Fibroblast of the aortic adventitia (primary cell): ENCODE measurements around the gene ZNF521. TPM values are rescaled to one million over a fixed set of nuclear protein-coding genes. Genes with fewer than 3 reads are reported as not detected.

Source experiments
- DNase-seq: peaks from one replicate; pipeline ENCODE4 v3.0.0-alpha.2; 2010; ENCODE audit warnings: low read depth
- H3K4me3 ChIP-seq: 2 replicates; pipeline ENCODE4 v1.5.1; 2011; ENCODE audit warnings: low read depth, mild to moderate bottlenecking, control low read depth, low read length, moderate library complexity
- total RNA-seq: library from RNA; depleted of rRNA; stranded (reverse); fragments of >200 nt; gene quantifications from 2 replicates; pipeline ENCODE4 v1.2.3, GENCODE V29; 2012; ENCODE audit warnings: low replicate concordance
- TF ChIP-seq, protein P1 (sequence below): IDR thresholded peaks from 2 replicates; pipeline ENCODE4 v1.5.1; 2011; ENCODE audit warnings: mild to moderate bottlenecking, low read length, control low read depth, inconsistent platforms; ENCODE audit not compliant: insufficient read depth

The ZNF521 gene
- total RNA-seq, 1 donor = 35.7 TPM

DNA sequence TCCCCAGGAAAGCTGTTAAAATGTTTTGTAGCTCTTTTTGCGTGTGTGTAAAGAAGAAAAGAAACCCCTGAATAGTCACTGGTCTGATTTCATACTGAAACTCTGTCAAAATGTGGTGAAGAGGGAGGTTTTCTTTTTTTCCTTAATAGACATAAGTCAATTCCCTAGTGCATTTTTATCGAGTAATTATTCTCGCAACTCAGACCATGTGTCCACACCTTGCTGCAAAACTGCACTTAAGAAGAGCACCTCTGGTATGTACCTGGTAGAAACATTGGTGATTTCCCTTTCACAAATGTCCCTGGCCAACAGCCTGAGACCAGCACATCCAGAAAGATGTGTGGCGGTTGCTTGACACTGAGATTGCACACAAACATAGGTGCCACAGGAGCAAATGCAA is 159.9 kb downstream of the ZNF521 start:
- no peak for DNase-seq
- TF ChIP-seq, protein P1, sequence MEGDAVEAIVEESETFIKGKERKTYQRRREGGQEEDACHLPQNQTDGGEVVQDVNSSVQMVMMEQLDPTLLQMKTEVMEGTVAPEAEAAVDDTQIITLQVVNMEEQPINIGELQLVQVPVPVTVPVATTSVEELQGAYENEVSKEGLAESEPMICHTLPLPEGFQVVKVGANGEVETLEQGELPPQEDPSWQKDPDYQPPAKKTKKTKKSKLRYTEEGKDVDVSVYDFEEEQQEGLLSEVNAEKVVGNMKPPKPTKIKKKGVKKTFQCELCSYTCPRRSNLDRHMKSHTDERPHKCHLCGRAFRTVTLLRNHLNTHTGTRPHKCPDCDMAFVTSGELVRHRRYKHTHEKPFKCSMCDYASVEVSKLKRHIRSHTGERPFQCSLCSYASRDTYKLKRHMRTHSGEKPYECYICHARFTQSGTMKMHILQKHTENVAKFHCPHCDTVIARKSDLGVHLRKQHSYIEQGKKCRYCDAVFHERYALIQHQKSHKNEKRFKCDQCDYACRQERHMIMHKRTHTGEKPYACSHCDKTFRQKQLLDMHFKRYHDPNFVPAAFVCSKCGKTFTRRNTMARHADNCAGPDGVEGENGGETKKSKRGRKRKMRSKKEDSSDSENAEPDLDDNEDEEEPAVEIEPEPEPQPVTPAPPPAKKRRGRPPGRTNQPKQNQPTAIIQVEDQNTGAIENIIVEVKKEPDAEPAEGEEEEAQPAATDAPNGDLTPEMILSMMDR = no peak
- H3K4me3 ChIP-seq = no peak overlapping the region

DNA sequence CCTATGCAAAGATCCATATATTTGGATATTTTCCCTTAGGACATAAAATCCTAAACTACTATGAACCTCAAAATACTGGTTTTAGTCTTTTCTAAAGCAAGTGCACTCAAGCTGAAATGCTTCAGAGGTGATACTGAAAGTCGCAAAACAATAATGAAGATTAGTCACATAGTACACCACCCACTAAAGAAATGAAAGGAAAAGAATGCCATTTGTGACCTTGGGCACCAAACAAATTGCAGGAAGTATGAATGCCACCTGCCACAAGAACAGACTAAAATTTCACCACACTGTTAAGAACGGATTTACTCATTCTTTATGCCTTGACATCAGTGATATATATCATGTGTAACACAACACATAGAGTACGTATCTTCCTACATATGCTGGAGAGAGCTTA is 161.5 kb downstream of the ZNF521 start:
- no peak for DNase-seq
- TF ChIP-seq, protein P1 = no peak

DNA sequence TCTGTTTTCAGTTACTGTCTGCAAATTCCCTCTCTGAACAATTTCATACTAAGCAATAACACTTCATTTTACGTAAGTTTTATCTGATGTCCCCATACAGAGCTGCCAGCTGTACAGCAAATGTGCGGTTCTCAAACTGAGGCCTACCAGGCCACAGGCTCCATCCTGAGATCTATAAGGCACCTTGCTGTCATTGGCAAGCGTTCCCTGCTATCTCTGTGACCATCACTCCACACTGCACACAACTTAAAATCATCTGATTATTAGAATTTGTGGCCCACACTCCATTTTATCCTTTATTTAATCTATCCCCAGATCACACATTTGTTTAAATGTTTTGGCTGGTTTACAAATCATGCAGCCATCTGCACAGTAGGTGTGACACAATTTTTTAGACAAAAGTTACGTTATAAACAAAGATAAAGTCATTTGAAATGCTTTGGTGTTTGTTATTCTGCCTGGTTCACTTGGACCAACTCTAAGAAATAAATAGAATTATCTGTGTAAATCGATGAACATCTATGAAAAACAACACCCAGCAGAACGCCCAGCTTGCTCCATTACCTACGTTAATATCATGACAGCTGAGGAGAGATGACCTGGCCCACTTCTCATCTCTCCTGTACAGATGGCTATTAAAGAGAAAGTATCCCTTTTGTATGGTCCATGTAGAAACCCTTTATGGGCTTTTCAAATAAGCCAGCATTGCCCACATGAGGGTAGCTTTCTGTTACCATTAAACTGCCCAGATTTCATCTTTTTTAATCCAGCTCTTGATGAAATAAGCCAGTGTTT is 162.4 kb downstream of the ZNF521 start:
- no peak overlapping the region for H3K4me3 ChIP-seq
- TF ChIP-seq, protein P1 = no peak
- no peak for DNase-seq

More for the DNA sequence above, 161.5 kb downstream of the ZNF521 start:
- no peak overlapping the region for H3K4me3 ChIP-seq

DNA sequence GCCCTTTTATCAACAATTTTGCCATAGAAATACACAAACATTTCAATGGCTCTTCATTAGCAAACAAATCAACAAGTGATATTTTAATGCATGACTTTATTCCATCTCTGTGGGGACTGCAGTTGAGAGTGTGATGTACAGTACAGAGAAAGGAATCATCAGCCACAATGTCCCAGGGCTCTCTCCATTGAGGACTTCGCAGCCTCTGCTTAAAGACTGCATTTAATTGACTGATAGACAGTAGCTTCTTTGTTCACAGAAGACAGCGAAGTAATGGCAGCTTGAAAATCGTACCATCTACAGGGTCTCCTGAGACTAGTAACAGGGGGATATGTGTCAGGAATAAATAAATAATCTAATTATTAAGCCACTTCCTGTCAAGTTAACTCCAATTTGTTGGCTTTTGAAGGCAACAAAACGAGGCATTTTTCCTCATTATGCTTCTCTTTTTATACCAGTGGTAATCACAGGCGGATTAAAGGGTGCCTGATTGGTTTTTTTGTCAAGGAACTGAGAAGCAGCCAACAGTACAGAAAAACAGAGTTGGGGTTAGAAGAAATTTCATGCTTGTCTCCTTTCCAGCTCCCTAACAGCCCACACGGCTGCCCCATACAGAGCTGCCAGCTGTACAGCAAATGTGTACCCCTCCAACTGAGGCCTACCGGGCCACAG is 164.3 kb downstream of the ZNF521 start:
- TF ChIP-seq, protein P1 = no peak
- DNase-seq = no peak
- no peak overlapping the region for H3K4me3 ChIP-seq

DNA sequence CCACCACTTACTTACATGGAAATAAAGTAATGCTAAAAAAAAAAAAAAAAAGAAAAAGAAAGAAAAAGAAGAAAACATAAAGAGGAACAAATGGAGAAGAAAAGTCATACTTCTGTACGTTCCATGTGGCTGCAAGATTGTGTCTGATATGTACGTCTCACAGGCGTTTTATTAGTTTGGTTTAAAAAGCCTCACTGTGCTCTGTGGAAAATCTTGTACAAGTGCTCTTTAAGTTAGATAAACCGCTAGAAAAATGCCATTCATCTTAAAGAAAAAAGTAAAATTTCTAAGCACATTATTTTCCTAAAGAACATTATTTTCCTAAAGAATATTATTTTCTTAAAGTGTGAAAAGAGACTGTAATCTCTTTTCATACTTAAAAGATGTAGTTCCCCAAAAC is 165.1 kb downstream of the ZNF521 start:
- TF ChIP-seq, protein P1 = no peak
- DNase-seq = no peak
- no peak overlapping the region for H3K4me3 ChIP-seq

DNA sequence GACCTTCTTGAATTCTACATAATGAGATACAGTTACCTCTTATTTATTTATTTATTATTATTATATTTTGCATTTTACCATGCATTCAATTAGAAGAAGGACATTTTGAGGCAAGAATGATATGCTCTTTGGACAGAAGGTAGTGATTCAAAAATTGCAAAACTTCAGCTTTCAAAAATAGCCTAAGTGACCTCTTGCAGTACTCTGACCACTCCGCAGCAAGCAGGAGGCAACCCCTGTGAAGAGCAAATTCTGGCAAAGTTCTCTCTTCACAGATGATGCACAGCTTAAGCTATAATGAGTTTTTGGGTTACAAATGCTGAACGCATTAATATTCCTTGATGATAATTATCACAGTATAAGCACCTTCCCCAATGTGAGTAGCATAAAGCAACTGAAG is 170.0 kb downstream of the ZNF521 start:
- DNase-seq = no peak
- TF ChIP-seq, protein P1 = no peak

DNA sequence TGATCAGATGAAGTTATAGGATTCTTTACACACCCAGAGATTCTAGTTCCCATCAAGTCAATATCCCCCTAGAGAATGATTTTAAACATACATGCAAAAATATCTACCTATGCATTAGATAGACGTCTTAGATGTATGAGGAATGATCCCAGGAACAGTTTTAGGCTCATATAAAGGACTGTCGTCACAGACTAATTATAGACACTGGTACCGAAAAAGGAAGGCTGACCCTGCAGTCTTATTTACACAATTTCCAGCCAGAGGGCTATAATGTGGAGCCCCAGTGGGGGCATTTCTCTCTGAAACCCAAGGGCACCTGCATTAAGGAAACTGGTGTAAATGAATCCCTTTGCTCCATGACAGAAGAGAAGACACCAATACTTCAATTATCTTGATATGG is 170.4 kb downstream of the ZNF521 start:
- DNase-seq = no peak
- no peak overlapping the region for H3K4me3 ChIP-seq
- TF ChIP-seq, protein P1 = no peak

More for the DNA sequence above, 170.0 kb downstream of the ZNF521 start:
- H3K4me3 ChIP-seq = no peak overlapping the region
